ENCODE results near the gene CFAP221. TPM values are rescaled to one million over a fixed set of nuclear protein-coding genes. Genes with fewer than 3 reads are reported as not detected.

CFAP221 gene
- total RNA-seq, 3 donors from 2014 or later, result 0.51 TPM; not detected in 2

- Histone ChIP-seq H3K36me3 (ENCODE audit: low read depth) (no peaks in the 10 kb centered on the region), H3K9me3 (no peaks in the 10 kb centered on the region), H3K4me1 (ENCODE audit: low read depth) (no peaks in the 10 kb centered on the region), H3K4me3 (no peak overlapping the region)
- DNase-seq (no peak), ATAC-seq (no peak)
- intact Hi-C loops (cut with DNase I, micrococcal nuclease), result no loop called here
- no peak for TF ChIP-seq CTCF (IDR thresholded peaks at IDR 0.05)
These were observed 101.1 kb downstream of the CFAP221 start for GRCh38 chr2:119645173-119645855.

GRCh38 chr2:119646149-119646548 lies 101.9 kb downstream of the CFAP221 start:
- TF ChIP-seq CTCF (IDR thresholded peaks at IDR 0.05), result no peak
- no peaks in the 10 kb centered on the region for H3K36me3 ChIP-seq (ENCODE audit: low read depth)
- no peak for DNase-seq
- H3K4me3 ChIP-seq, result no peak overlapping the region
- no peak for ATAC-seq
- no peaks in the 10 kb centered on the region for H3K9me3 ChIP-seq
- intact Hi-C loops (cut with DNase I, micrococcal nuclease), result no loop called here
- H3K4me1 ChIP-seq (ENCODE audit: low read depth), result no peaks in the 10 kb centered on the region

- intact Hi-C loops (cut with DNase I, micrococcal nuclease), result no loop called here
These were observed 103.4 kb downstream of the CFAP221 start for GRCh38 chr2:119647440-119648169.

GRCh38 chr2:119649364-119649917 lies 105.2 kb downstream of the CFAP221 start:
- TF ChIP-seq CTCF (IDR thresholded peaks at IDR 0.05), result no peak
- intact Hi-C loops (cut with DNase I, micrococcal nuclease), result no loop called here
- H3K36me3 ChIP-seq (ENCODE audit: low read depth), result no peaks in the 10 kb centered on the region

More at GRCh38 chr2:119647440-119648169, 103.4 kb downstream of the CFAP221 start:
- no peak overlapping the region for H3K4me3 ChIP-seq
- DNase-seq (no peak), ATAC-seq (no peak)
- no peaks in the 10 kb centered on the region for H3K36me3 ChIP-seq (ENCODE audit: low read depth)
- H3K4me1 ChIP-seq (ENCODE audit: low read depth), result no peaks in the 10 kb centered on the region
- no peaks in the 10 kb centered on the region for H3K9me3 ChIP-seq
- TF ChIP-seq CTCF (IDR thresholded peaks at IDR 0.05), result no peak

GRCh38 chr2:119650206-119650605 lies 106.0 kb downstream of the CFAP221 start:
- DNase-seq (no peak), ATAC-seq (no peak)
- no peak for TF ChIP-seq CTCF (IDR thresholded peaks at IDR 0.05)
- H3K4me1 ChIP-seq (ENCODE audit: low read depth), result no peaks in the 10 kb centered on the region
- no peaks in the 10 kb centered on the region for H3K36me3 ChIP-seq (ENCODE audit: low read depth)
- intact Hi-C loops (cut with DNase I, micrococcal nuclease), result no loop called here
- H3K9me3 ChIP-seq, result no peaks in the 10 kb centered on the region
- no peak overlapping the region for H3K4me3 ChIP-seq

More at GRCh38 chr2:119649364-119649917, 105.2 kb downstream of the CFAP221 start:
- H3K4me1 ChIP-seq (ENCODE audit: low read depth), result no peaks in the 10 kb centered on the region
- no peaks in the 10 kb centered on the region for H3K9me3 ChIP-seq
- no peak overlapping the region for H3K4me3 ChIP-seq
- ATAC-seq, result no peak
- no peak for DNase-seq
